ENCODE measurements around the gene AAK1. TPM values are rescaled to one million over a fixed set of nuclear protein-coding genes. Genes with fewer than 3 reads are reported as not detected.

AAK1 gene
- total and polyA plus RNA-seq, 2 donors (not counting 3 experiments of a cell fraction or from before 2014, with no cell fraction given), result 31.0 to 127 TPM

GRCh38 chr2:69461404-69461803 lies 182.1 kb downstream of the AAK1 start:
- no peak overlapping the region for H3K4me2 ChIP-seq (ENCODE audit: insufficient read depth, low read length)
- intact Hi-C loops (cut with micrococcal nuclease), result no loop called here
- ChIA-PET POLR2A (no interaction called here), CTCF (no interaction called here)
- no peak overlapping the region for H3K4me3 ChIP-seq (replicated peaks in 1 of 3; ENCODE audit: insufficient read depth in 1 of 3, low read depth in 1 of 3, low read length in 3 of 3)
- no peak overlapping the region for H2AFZ ChIP-seq (ENCODE audit: low read depth, low read length)
- H3K4me1 ChIP-seq (ENCODE audit: control insufficient read depth, extremely low read depth, insufficient read depth, low read length), result no peaks in the 10 kb centered on the region
- H3K9me3 ChIP-seq (replicated peaks; ENCODE audit: control insufficient read depth, insufficient read depth, low read length), result no peaks in the 10 kb centered on the region
- dilution Hi-C loops (cut with MboI; ENCODE audit: extremely low pct_ligation_motif_present, low sequenced_read_pairs), result no loop called here
- H3K9me1 ChIP-seq (replicated peaks; ENCODE audit: control insufficient read depth, extremely low read depth, insufficient read depth, low read length), result no peaks in the 10 kb centered on the region
- BruUV-seq (replicated peaks), result no TSS peak
- H3K27ac ChIP-seq (ENCODE audit: insufficient read depth, low read depth, low read length), result no peak overlapping the region
- H3K9ac ChIP-seq (replicated peaks; ENCODE audit: extremely low read depth, insufficient read depth, low read length), result no peak overlapping the region
- FAIRE-seq (no peak), DNase-seq (ENCODE audit: low read depth, low spot score) (no peak)
- no peaks in the 10 kb centered on the region for H4K20me1 ChIP-seq (replicated peaks; ENCODE audit: control insufficient read depth, extremely low read depth, insufficient read depth, low read length)
- TF ChIP-seq JUN (IDR thresholded peaks at IDR 0.05; ENCODE audit: borderline replicate concordance, insufficient read depth, insufficient read length, low read depth) (no peak), MYC (IDR thresholded peaks at IDR 0.05; ENCODE audit: low read depth, low read length) (no peak), GATA2 (IDR thresholded peaks at IDR 0.05; ENCODE audit: insufficient read depth, insufficient read length, low read depth, low read length) (no peak), POLR2A (IDR thresholded peaks at IDR 0.05; ENCODE audit: low read depth, low read length) (no peak), FOS (IDR thresholded peaks at IDR 0.05; ENCODE audit: borderline replicate concordance, insufficient read depth, low read length) (no peak), POLR2AphosphoS5 (IDR thresholded peaks at IDR 0.05; ENCODE audit: insufficient read depth, low read depth, low read length) (no peak), CTCF (IDR thresholded peaks at IDR 0.05; ENCODE audit: extremely low read depth in 1 of 2, insufficient read depth in 1 of 2, low read depth in 1 of 2, low read length in 2 of 2) (no peak), EZH2 (IDR thresholded peaks at IDR 0.05; ENCODE audit: borderline replicate concordance, low read depth, low read length, severe bottlenecking) (no peak)
- no peaks in the 10 kb centered on the region for H3K79me2 ChIP-seq (ENCODE audit: control insufficient read depth, insufficient read depth, low read length)
- H3K36me3 ChIP-seq (ENCODE audit: control insufficient read depth in 2 of 2, extremely low read depth in 1 of 2, insufficient read depth in 2 of 2, low read length in 2 of 2), result peaks cover 13 to 18% of the 10 kb centered on the region in 2 experiments
- no peaks in the 10 kb centered on the region for H3K27me3 ChIP-seq (ENCODE audit: control insufficient read depth in 2 of 2, insufficient read depth in 2 of 2, low read length in 2 of 2)

Measured in endothelial cell of umbilical vein (primary cell).